Stimulated activated CD4-positive, alpha-beta T cell treated with anti-CD3 and anti-CD28 coated beads, Interleukin-4, amount 100 ng/mL, for 24 hours (primary cell): ENCODE data around the gene CEBPG.

Source experiments
- DNase-seq: peaks from one replicate; pipeline ENCODE4 v3.0.0-alpha.2; 2020

CEBPG gene

GRCh38 chr19:33384983-33385382 is 11.5 kb downstream of the CEBPG start:
- DNase-seq, result no peak

- DNase-seq, result no peak
These were observed 12.4 kb downstream of the CEBPG start for GRCh38 chr19:33385956-33386355.

- DNase-seq, result no peak
These were observed 12.9 kb downstream of the CEBPG start for GRCh38 chr19:33386361-33386858.

GRCh38 chr19:33387351-33388230 is 14.1 kb downstream of the CEBPG start:
- DNase-seq, result no peak

GRCh38 chr19:33388231-33388724 is 14.8 kb downstream of the CEBPG start:
- DNase-seq, result no peak

- DNase-seq, result no peak
These were observed 15.4 kb downstream of the CEBPG start for GRCh38 chr19:33388725-33389420.

- no peak for DNase-seq
These were observed 16.1 kb downstream of the CEBPG start for GRCh38 chr19:33389421-33390100.

- no peak for DNase-seq
These were observed 16.8 kb downstream of the CEBPG start for GRCh38 chr19:33390101-33390907.

- DNase-seq, result no peak
These were observed 17.6 kb downstream of the CEBPG start for GRCh38 chr19:33390908-33391630.

- no peak for DNase-seq
These were observed 18.2 kb downstream of the CEBPG start for GRCh38 chr19:33391631-33392249.

- DNase-seq, result no peak
These were observed 19.1 kb downstream of the CEBPG start for GRCh38 chr19:33392341-33393285.

- no peak for DNase-seq
These were observed 19.9 kb downstream of the CEBPG start for GRCh38 chr19:33393286-33394005.

GRCh38 chr19:33394006-33394722 is 20.7 kb downstream of the CEBPG start:
- DNase-seq, result no peak

- no peak for DNase-seq
These were observed 21.4 kb downstream of the CEBPG start for GRCh38 chr19:33394723-33395560.

- no peak for DNase-seq
These were observed 22.3 kb downstream of the CEBPG start for GRCh38 chr19:33395561-33396550.
